GM19372 (cell line): Measurements from ENCODE around the gene TOGARAM2.

Source experiments
- ATAC-seq: cut with Tn5 transposase; IDR thresholded peaks from one replicate; pipeline ENCODE4 v1.9.1; 2021; ENCODE audit warnings: mild to moderate bottlenecking, low read depth, moderate library complexity; ENCODE audit not compliant: unreplicated experiment

Gene TOGARAM2

GRCh38 chr2:28995765-28996750, 15.0 kb downstream of the TOGARAM2 start:
- no peak for ATAC-seq

GRCh38 chr2:28997237-28997846, 16.2 kb downstream of the TOGARAM2 start:
- no peak for ATAC-seq

- no peak for ATAC-seq
Observed at GRCh38 chr2:28997847-28998735, 17.0 kb downstream of the TOGARAM2 start.

- ATAC-seq = peak; percentile 97
Observed at GRCh38 chr2:29000481-29000880, 19.4 kb downstream of the TOGARAM2 start.

GRCh38 chr2:29000956-29001355, 19.9 kb downstream of the TOGARAM2 start:
- ATAC-seq = no peak

- ATAC-seq = no peak
Observed at GRCh38 chr2:29001806-29002205, 20.7 kb downstream of the TOGARAM2 start.

- ATAC-seq = no peak
Observed at GRCh38 chr2:29004755-29005154, 23.7 kb downstream of the TOGARAM2 start.

GRCh38 chr2:29005331-29005730, 24.2 kb downstream of the TOGARAM2 start:
- no peak for ATAC-seq

- ATAC-seq = no peak
Observed at GRCh38 chr2:29006092-29006979, 25.2 kb downstream of the TOGARAM2 start.

- ATAC-seq = no peak
Observed at GRCh38 chr2:29006980-29007301, 25.8 kb downstream of the TOGARAM2 start.

GRCh38 chr2:29009270-29009669, 28.2 kb downstream of the TOGARAM2 start:
- ATAC-seq = no peak

GRCh38 chr2:29009711-29010677, 28.9 kb downstream of the TOGARAM2 start:
- ATAC-seq = no peak

GRCh38 chr2:29010946-29011345, 29.8 kb downstream of the TOGARAM2 start:
- ATAC-seq = no peak

GRCh38 chr2:29011418-29012060, 30.4 kb downstream of the TOGARAM2 start:
- no peak for ATAC-seq

GRCh38 chr2:29012211-29012681, 31.1 kb downstream of the TOGARAM2 start:
- no peak for ATAC-seq

- no peak for ATAC-seq
Observed at GRCh38 chr2:29013057-29013780, 32.1 kb downstream of the TOGARAM2 start.

- no peak for ATAC-seq
Observed at GRCh38 chr2:29014331-29014730, 33.2 kb downstream of the TOGARAM2 start.
